Endothelial cell of umbilical vein (primary cell): ENCODE results near the gene TMEM167A.

ENCODE experiments used
- CTCF ChIP-seq, 2 donors: IDR thresholded peaks; 1 replicate in 1 of 2; 2 replicates in 1 of 2; pipeline ENCODE4 v1.5.1; 2011; ENCODE audit warnings: low read length in 2 of 2, mild to moderate bottlenecking in 2 of 2, moderate library complexity in 2 of 2, control low read depth in 1 of 2, inconsistent platforms in 1 of 2, low read depth in 1 of 2; ENCODE audit not compliant: insufficient read depth in 1 of 2; ENCODE audit errors: extremely low read depth in 1 of 2
- EZH2 ChIP-seq: IDR thresholded peaks from 2 replicates; pipeline ENCODE4 v1.6.1; 2012; ENCODE audit warnings: borderline replicate concordance, low read depth, mild to moderate bottlenecking, moderate library complexity, low read length, inconsistent platforms; ENCODE audit not compliant: severe bottlenecking
- FOS ChIP-seq: IDR thresholded peaks from 2 replicates; pipeline ENCODE4 v1.6.1; 2011; ENCODE audit warnings: mild to moderate bottlenecking, low read length, moderate library complexity, borderline replicate concordance; ENCODE audit not compliant: insufficient read depth
- JUN ChIP-seq: IDR thresholded peaks from 2 replicates; pipeline ENCODE4 v1.6.1; 2011; ENCODE audit warnings: borderline replicate concordance, low read depth; ENCODE audit not compliant: insufficient read length, insufficient read depth
- MYC ChIP-seq: IDR thresholded peaks from one replicate; pipeline ENCODE4 v1.6.1; 2011; ENCODE audit warnings: mild to moderate bottlenecking, low read depth, low read length
- POLR2A ChIP-seq: IDR thresholded peaks from 2 replicates; pipeline ENCODE4 v1.6.1; 2012; ENCODE audit warnings: low read depth, mild to moderate bottlenecking, control low read depth, low read length
- POLR2AphosphoS5 ChIP-seq: IDR thresholded peaks from 2 replicates; pipeline ENCODE4 v1.6.1; 2012; ENCODE audit warnings: low read depth, mild to moderate bottlenecking, control low read depth, low read length, moderate library complexity; ENCODE audit not compliant: insufficient read depth
- TF ChIP-seq, protein P1 (sequence below): IDR thresholded peaks from 2 replicates; pipeline ENCODE4 v1.6.1; 2011; ENCODE audit not compliant: insufficient read depth, insufficient read length

- TF ChIP-seq POLR2A (no peak), FOS (no peak), MYC (no peak), CTCF (IDR thresholded peaks at IDR 0.05; ENCODE audit: extremely low read depth in 1 of 2, insufficient read depth in 1 of 2, low read depth in 1 of 2, low read length in 2 of 2) (no peak), POLR2AphosphoS5 (no peak), EZH2 (no peak), JUN (no peak)
- TF ChIP-seq, protein P1, sequence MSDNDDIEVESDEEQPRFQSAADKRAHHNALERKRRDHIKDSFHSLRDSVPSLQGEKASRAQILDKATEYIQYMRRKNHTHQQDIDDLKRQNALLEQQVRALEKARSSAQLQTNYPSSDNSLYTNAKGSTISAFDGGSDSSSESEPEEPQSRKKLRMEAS = no peak
Measured at GRCh38 chr5:83092619-83093018, 15.4 kb upstream of the TMEM167A start.
